ENCODE measurements around the gene DNAH1. TPM values are rescaled to one million over a fixed set of nuclear protein-coding genes. Genes with fewer than 3 reads are reported as not detected.

Gene DNAH1
- total and polyA plus RNA-seq, 2 donors (not counting 1 experiment from before 2014, with no cell fraction given): 47.2 to 59.2 TPM

DNA sequence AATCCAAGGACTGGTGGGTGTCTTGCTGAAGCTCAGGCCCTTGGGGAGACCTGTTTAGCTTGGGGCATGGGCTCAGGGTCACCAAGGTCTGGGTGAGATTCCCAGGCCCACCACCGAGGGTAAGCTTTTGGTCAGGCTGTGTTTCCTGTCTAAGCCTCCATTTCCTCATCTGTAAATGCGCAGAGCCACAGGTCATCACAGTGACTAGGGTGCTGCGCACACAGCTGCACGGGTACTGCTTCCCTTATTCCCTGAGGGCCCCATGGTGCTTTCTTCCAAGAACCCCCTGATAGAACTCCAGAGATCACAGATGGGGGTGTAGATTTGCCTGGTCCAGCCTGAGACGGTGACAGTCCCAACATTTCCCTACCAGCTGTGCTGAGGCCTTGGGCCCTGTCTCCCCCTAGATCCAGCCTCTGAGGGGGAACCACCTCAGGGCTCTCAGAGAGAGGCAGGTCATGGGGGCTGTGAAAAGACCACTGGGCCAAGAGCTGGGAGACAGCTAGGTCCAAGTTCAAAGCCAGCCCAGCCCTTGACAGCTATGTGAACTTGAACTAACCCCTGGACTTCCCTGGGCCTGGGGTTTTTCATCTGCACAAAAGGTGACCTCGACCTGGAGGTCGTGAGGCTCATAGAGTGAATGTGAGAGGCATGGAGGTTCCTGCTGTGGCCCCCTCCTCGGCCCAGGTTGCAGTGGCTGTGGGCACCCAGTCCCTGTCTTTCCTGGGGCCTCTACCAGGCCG, 68.1 kb downstream of the DNAH1 start:
- WGBS (ENCODE audit: insufficient coverage): 61% methylated on average over 9 of the region's 9 CpGs
- H3K4me1 Mint-ChIP-seq: no peaks in the 10 kb centered on the region
- ChIA-PET POLR2A (no interaction called here), CTCF (interaction anchor here (1.1 to 1.8 kb wide), 3 partner anchors 7 to 45 kb away, joined by 3 to 5 read pairs (median 5); no protein-coding TSS in a partner anchor)
- Histone ChIP-seq H4K20me1 (ENCODE audit: control insufficient read depth, insufficient read depth, low read length, poor library complexity, severe bottlenecking) (no peaks in the 10 kb centered on the region), H3K4me3 (ENCODE audit: control extremely low read depth in 1 of 5, extremely low read depth in 1 of 5, insufficient read depth in 1 of 5, low read depth in 2 of 5, low read length in 4 of 5) (no peak overlapping the region), H3K4me1 (ENCODE audit: control insufficient read depth in 2 of 2, insufficient read depth in 2 of 2, low read length in 2 of 2) (no peaks in the 10 kb centered on the region), H3K9ac (ENCODE audit: low read length) (no peak overlapping the region), H3K27me3 (replicated peaks in 1 of 4; ENCODE audit: control extremely low read depth in 1 of 4, control insufficient read depth in 3 of 4, insufficient read depth in 4 of 4, low read length in 3 of 4) (no peaks in the 10 kb centered on the region), H3K27ac (ENCODE audit: low read length in 2 of 2) (no peak overlapping the region), H3K4me2 (replicated peaks; ENCODE audit: low read depth, low read length, poor library complexity, severe bottlenecking) (no peak overlapping the region), H3K9me3 (ENCODE audit: control extremely low read depth in 1 of 3, control insufficient read depth in 2 of 3, insufficient read depth in 1 of 3, low read length in 2 of 3) (no peaks in the 10 kb centered on the region), H2AFZ (ENCODE audit: insufficient read depth, low read depth, low read length, poor library complexity, severe bottlenecking) (no peak overlapping the region), H3K36me3 (replicated peaks in 1 of 2; ENCODE audit: control extremely low read depth in 1 of 2, control insufficient read depth in 1 of 2, extremely low read depth in 1 of 2, insufficient read depth in 2 of 2, low read length in 1 of 2) (peaks cover 0 to 19% of the 10 kb centered on the region in 2 experiments), H3K79me2 (ENCODE audit: control insufficient read depth, insufficient read depth, low read length) (no peaks in the 10 kb centered on the region)
- no peak overlapping the region for H3K4me3 Mint-ChIP-seq
- H3K27me3 Mint-ChIP-seq: no peaks in the 10 kb centered on the region
- TF ChIP-seq EZH2 (IDR thresholded peaks at IDR 0.05; ENCODE audit: borderline replicate concordance, insufficient read depth, low read depth, low read length, poor library complexity, severe bottlenecking): no peak
- TF ChIP-seq, protein P1, sequence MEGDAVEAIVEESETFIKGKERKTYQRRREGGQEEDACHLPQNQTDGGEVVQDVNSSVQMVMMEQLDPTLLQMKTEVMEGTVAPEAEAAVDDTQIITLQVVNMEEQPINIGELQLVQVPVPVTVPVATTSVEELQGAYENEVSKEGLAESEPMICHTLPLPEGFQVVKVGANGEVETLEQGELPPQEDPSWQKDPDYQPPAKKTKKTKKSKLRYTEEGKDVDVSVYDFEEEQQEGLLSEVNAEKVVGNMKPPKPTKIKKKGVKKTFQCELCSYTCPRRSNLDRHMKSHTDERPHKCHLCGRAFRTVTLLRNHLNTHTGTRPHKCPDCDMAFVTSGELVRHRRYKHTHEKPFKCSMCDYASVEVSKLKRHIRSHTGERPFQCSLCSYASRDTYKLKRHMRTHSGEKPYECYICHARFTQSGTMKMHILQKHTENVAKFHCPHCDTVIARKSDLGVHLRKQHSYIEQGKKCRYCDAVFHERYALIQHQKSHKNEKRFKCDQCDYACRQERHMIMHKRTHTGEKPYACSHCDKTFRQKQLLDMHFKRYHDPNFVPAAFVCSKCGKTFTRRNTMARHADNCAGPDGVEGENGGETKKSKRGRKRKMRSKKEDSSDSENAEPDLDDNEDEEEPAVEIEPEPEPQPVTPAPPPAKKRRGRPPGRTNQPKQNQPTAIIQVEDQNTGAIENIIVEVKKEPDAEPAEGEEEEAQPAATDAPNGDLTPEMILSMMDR (IDR thresholded peaks at IDR 0.05): no peak
- H3K9me3 Mint-ChIP-seq (ENCODE audit: insufficient read depth): no peaks in the 10 kb centered on the region
- H3K27ac Mint-ChIP-seq: no peak overlapping the region
- intact Hi-C loops (cut with micrococcal nuclease): no loop called here
- DNase-seq (no peak), ATAC-seq (ENCODE audit: low read depth) (no peak)

DNA sequence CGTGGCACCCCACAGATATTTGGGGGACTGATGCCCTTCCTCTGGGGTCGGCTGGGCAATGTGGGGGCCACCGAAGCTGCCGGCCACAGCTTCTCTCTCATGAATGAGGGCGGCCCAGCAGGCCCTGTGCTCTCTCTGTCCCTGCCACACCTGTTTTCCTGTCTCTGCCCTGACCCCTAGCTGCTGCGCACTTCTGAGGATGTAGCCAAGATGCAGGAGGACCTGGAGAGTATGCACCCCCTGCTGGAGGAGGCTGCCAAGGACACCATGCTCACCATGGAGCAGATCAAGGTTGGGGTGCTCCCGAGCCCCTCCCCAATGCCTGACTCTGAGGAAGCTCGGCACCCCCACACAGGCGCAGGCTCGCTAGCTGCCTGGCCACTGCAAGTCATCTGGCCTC, 69.0 kb downstream of the DNAH1 start:
- 85% methylated on average over 10 of the region's 10 CpGs for WGBS (ENCODE audit: insufficient coverage)
- no peak for TF ChIP-seq EZH2 (IDR thresholded peaks at IDR 0.05; ENCODE audit: borderline replicate concordance, insufficient read depth, low read depth, low read length, poor library complexity, severe bottlenecking)
- TF ChIP-seq, protein P1 (IDR thresholded peaks at IDR 0.05): no peak
- CTCF ChIA-PET: interaction anchor here (1.0 to 1.8 kb wide), 4 partner anchors 8 to 94 kb away, joined by 3 to 5 read pairs (median 4); no protein-coding TSS in a partner anchor
- Histone ChIP-seq H3K27me3 (replicated peaks in 1 of 4; ENCODE audit: control extremely low read depth in 1 of 4, control insufficient read depth in 3 of 4, insufficient read depth in 4 of 4, low read length in 3 of 4) (no peaks in the 10 kb centered on the region), H3K4me2 (replicated peaks; ENCODE audit: low read depth, low read length, poor library complexity, severe bottlenecking) (no peak overlapping the region), H3K79me2 (ENCODE audit: control insufficient read depth, insufficient read depth, low read length) (no peaks in the 10 kb centered on the region), H3K4me1 (ENCODE audit: control insufficient read depth in 2 of 2, insufficient read depth in 2 of 2, low read length in 2 of 2) (no peaks in the 10 kb centered on the region), H3K9ac (ENCODE audit: low read length) (no peak overlapping the region), H3K9me3 (ENCODE audit: control extremely low read depth in 1 of 3, control insufficient read depth in 2 of 3, insufficient read depth in 1 of 3, low read length in 2 of 3) (no peaks in the 10 kb centered on the region), H4K20me1 (ENCODE audit: control insufficient read depth, insufficient read depth, low read length, poor library complexity, severe bottlenecking) (no peaks in the 10 kb centered on the region), H2AFZ (ENCODE audit: insufficient read depth, low read depth, low read length, poor library complexity, severe bottlenecking) (no peak overlapping the region), H3K27ac (ENCODE audit: low read length in 2 of 2) (no peak overlapping the region), H3K4me3 (ENCODE audit: control extremely low read depth in 1 of 5, extremely low read depth in 1 of 5, insufficient read depth in 1 of 5, low read depth in 2 of 5, low read length in 4 of 5) (no peak overlapping the region), H3K36me3 (replicated peaks in 1 of 2; ENCODE audit: control extremely low read depth in 1 of 2, control insufficient read depth in 1 of 2, extremely low read depth in 1 of 2, insufficient read depth in 2 of 2, low read length in 1 of 2) (peaks cover 0 to 20% of the 10 kb centered on the region in 2 experiments)
- no peak overlapping the region for H3K27ac Mint-ChIP-seq
- intact Hi-C loops (cut with micrococcal nuclease): no loop called here
- no peak overlapping the region for H3K4me3 Mint-ChIP-seq
- H3K27me3 Mint-ChIP-seq: no peaks in the 10 kb centered on the region
- ATAC-seq (ENCODE audit: low read depth) (no peak), DNase-seq (peak; percentile 35)
- no peaks in the 10 kb centered on the region for H3K9me3 Mint-ChIP-seq (ENCODE audit: insufficient read depth)
- POLR2A ChIA-PET: no interaction called here
- H3K4me1 Mint-ChIP-seq: no peaks in the 10 kb centered on the region
